C4-2B (cell line): ENCODE measurements around the gene FHAD1.

Experiments used
- CTCF ChIP-seq: fragments of 450-650 bp; conservative IDR thresholded peaks from 2 replicates; pipeline ENCODE4 v1.5.1; 2017; ENCODE audit warnings: mild to moderate bottlenecking
- ZFX ChIP-seq: fragments of 450-650 bp; IDR thresholded peaks from 2 replicates; pipeline ENCODE4 v1.6.1; 2017

GRCh38 chr1:15337656-15338402 is 90.8 kb downstream of the FHAD1 start:
- no peak for TF ChIP-seq CTCF
- TF ChIP-seq ZFX = no peak
